IMR-90 (cell line): Measurements from ENCODE around the gene PPM1K. TPM values are rescaled to one million over a fixed set of nuclear protein-coding genes. Genes with fewer than 3 reads are reported as not detected.

Experiments
- ATAC-seq: fragments of 200-7000 bp; cut with Tn5 transposase; 2 replicates; pipeline ENCODE4 v1.9.1; 2020; ENCODE audit warnings: low read depth, mild to moderate bottlenecking, moderate library complexity
- BruUV-seq: library from RNA; stranded (reverse); fragments of 400-500 nt; replicated peaks from 2 replicates; lab custom pipeline; 2021; lab: Mats Ljungman, UMichigan
- CTCF ChIA-PET: fragments of 300-600 bp; formaldehyde crosslinking; extraction: SDS; loops from one replicate; lab custom pipeline; 2021; ENCODE audit warnings: antibody characterized with exemption; lab: Yijun Ruan, JAX
- POLR2A ChIA-PET: fragments of 300-600 bp; sonication (Branson Sonifier 250); formaldehyde crosslinking; loops from one replicate; lab custom pipeline; 2022; ENCODE audit warnings: antibody characterized with exemption; ENCODE audit not compliant: unreplicated experiment; lab: Charles Lee
- DNase-seq: peaks from one replicate; pipeline ENCODE4 v3.0.0; 2013
- H2AFZ ChIP-seq: replicated peaks from 2 replicates; pipeline ENCODE3; 2013; ENCODE audit warnings: low read length, mild to moderate bottlenecking; ENCODE audit not compliant: poor library complexity
- H2AK5ac ChIP-seq: 2 replicates; pipeline ENCODE4 v1.6.1; 2013; ENCODE audit warnings: low read depth, low read length, inconsistent platforms
- H2AK9ac ChIP-seq: replicated peaks from 2 replicates; pipeline ENCODE3; 2013; ENCODE audit warnings: mild to moderate bottlenecking, low read depth, low read length, moderate library complexity; ENCODE audit not compliant: poor library complexity
- H2BK120ac ChIP-seq: 2 replicates; pipeline ENCODE4 v1.6.1; 2013; ENCODE audit warnings: low read depth, low read length, inconsistent platforms
- H2BK15ac ChIP-seq: 3 replicates; pipeline ENCODE4 v1.6.1; 2013; ENCODE audit warnings: low read depth, low read length, inconsistent platforms
- H2BK20ac ChIP-seq: 2 replicates; pipeline ENCODE4 v1.6.1; 2013; ENCODE audit warnings: low read depth, mild to moderate bottlenecking, inconsistent platforms, low read length, moderate library complexity
- H2BK5ac ChIP-seq: 2 replicates; pipeline ENCODE4 v1.6.1; 2013; ENCODE audit warnings: mild to moderate bottlenecking, low read depth, low read length, inconsistent platforms; ENCODE audit not compliant: poor library complexity, severe bottlenecking
- H3K14ac ChIP-seq: replicated peaks from 2 replicates; pipeline ENCODE4 v1.6.1; 2013; ENCODE audit warnings: low read depth, low read length, inconsistent platforms
- H3K18ac ChIP-seq: 2 replicates; pipeline ENCODE4 v1.6.1; 2013; ENCODE audit warnings: low read depth, low read length, control low read depth
- H3K23ac ChIP-seq: 2 replicates; pipeline ENCODE4 v1.6.1; 2013; ENCODE audit warnings: low read depth, low read length, inconsistent platforms
- H3K27ac ChIP-seq: 2 replicates; pipeline ENCODE4 v1.5.1; 2013; ENCODE audit warnings: mild to moderate bottlenecking, control low read depth, low read length; ENCODE audit not compliant: insufficient read depth
- H3K27me3 ChIP-seq: 2 replicates; pipeline ENCODE4 v1.6.1; 2013; ENCODE audit warnings: low read length; ENCODE audit not compliant: control insufficient read depth, insufficient read depth
- H3K36me3 ChIP-seq: 2 replicates; pipeline ENCODE4 v1.6.1; 2013; ENCODE audit warnings: low read length, mixed read lengths; ENCODE audit not compliant: control insufficient read depth, insufficient read depth
- H3K4ac ChIP-seq: 2 replicates; pipeline ENCODE4 v1.6.1; 2013; ENCODE audit warnings: low read depth, low read length, inconsistent platforms
- H3K4me1 ChIP-seq: 2 replicates; pipeline ENCODE4 v1.6.1; 2013; ENCODE audit warnings: low read length, mixed read lengths; ENCODE audit not compliant: control insufficient read depth, insufficient read depth
- H3K4me2 ChIP-seq: 2 replicates; pipeline ENCODE4 v1.6.1; 2013; ENCODE audit warnings: low read depth, mild to moderate bottlenecking, control low read depth, low read length, moderate library complexity
- H3K4me3 ChIP-seq: 2 replicates; pipeline ENCODE4 v1.5.1; 2013; ENCODE audit warnings: low read depth, mild to moderate bottlenecking, control low read depth, low read length, moderate library complexity; ENCODE audit not compliant: insufficient read depth
- H3K56ac ChIP-seq: 2 replicates; pipeline ENCODE4 v1.6.1; 2013; ENCODE audit warnings: low read length, inconsistent platforms; ENCODE audit not compliant: insufficient read depth; ENCODE audit errors: extremely low read depth
- H3K79me1 ChIP-seq, 2 experiments: 2 replicates each; pipeline ENCODE4 v1.6.1; 2013; ENCODE audit warnings: low read length in 2 of 2, inconsistent platforms in 1 of 2, low read depth in 1 of 2
- H3K9ac ChIP-seq: 2 replicates; pipeline ENCODE4 v1.6.1; 2013; ENCODE audit warnings: low read depth, low read length, control low read depth
- H3K9me1 ChIP-seq: 2 replicates; pipeline ENCODE4 v1.6.1; 2013; ENCODE audit warnings: low read length, inconsistent platforms; ENCODE audit not compliant: insufficient read depth
- H3K9me3 ChIP-seq: 2 replicates; pipeline ENCODE4 v1.6.1; 2013; ENCODE audit warnings: low read length; ENCODE audit not compliant: control insufficient read depth, insufficient read depth
- H4K20me1 ChIP-seq: 2 replicates; pipeline ENCODE4 v1.6.1; 2013; ENCODE audit warnings: low read length, inconsistent platforms; ENCODE audit not compliant: insufficient read depth
- H4K5ac ChIP-seq: 2 replicates; pipeline ENCODE4 v1.6.1; 2013; ENCODE audit warnings: mild to moderate bottlenecking, low read depth, low read length, control low read depth
- H4K8ac ChIP-seq, 2 experiments: 2 replicates each; pipeline ENCODE4 v1.6.1; 2013; ENCODE audit warnings: low read depth in 2 of 2, low read length in 2 of 2, control low read depth in 1 of 2, inconsistent platforms in 1 of 2
- H4K91ac ChIP-seq: 2 replicates; pipeline ENCODE4 v1.6.1; 2013; ENCODE audit warnings: low read depth, low read length, inconsistent platforms; ENCODE audit not compliant: insufficient read depth
- BHLHE40 ChIP-seq: fragments of 150-350 bp; IDR thresholded peaks from 2 replicates; pipeline ENCODE4 v1.6.1; 2016; ENCODE audit warnings: mild to moderate bottlenecking, low read depth, low read length
- CEBPB ChIP-seq: IDR thresholded peaks from 2 replicates; pipeline ENCODE4 v1.6.1; 2012; ENCODE audit warnings: low read depth, low read length, improper control_type of control experiment
- CHD1 ChIP-seq: IDR thresholded peaks from 2 replicates; pipeline ENCODE4 v1.6.1; 2012; ENCODE audit warnings: low read depth, low read length, improper control_type of control experiment
- CTCF ChIP-seq: conservative IDR thresholded peaks from 2 replicates; pipeline ENCODE4 v1.5.1; 2012; ENCODE audit warnings: mild to moderate bottlenecking, low read depth, low read length, improper control_type of control experiment
- ELK1 ChIP-seq: fragments of 150-350 bp; IDR thresholded peaks from 2 replicates; pipeline ENCODE4 v1.6.1; 2016; ENCODE audit warnings: low read depth, mild to moderate bottlenecking, low read length, moderate library complexity, borderline replicate concordance
- FOS ChIP-seq: fragments of 150-350 bp; IDR thresholded peaks from 2 replicates; pipeline ENCODE4 v1.6.1; 2016; ENCODE audit warnings: low read depth, low read length
- MAFK ChIP-seq: IDR thresholded peaks from 2 replicates; pipeline ENCODE4 v1.6.1; 2012; ENCODE audit warnings: low read depth, low read length, improper control_type of control experiment
- MAZ ChIP-seq: IDR thresholded peaks from 2 replicates; pipeline ENCODE4 v1.6.1; 2012; ENCODE audit warnings: low read depth, mild to moderate bottlenecking, low read length, improper control_type of control experiment, moderate library complexity, borderline replicate concordance
- MXI1 ChIP-seq: IDR thresholded peaks from 2 replicates; pipeline ENCODE4 v1.6.1; 2012; ENCODE audit warnings: low read depth, mild to moderate bottlenecking, low read length, moderate library complexity, borderline replicate concordance
- NFE2L2 ChIP-seq: fragments of 150-350 bp; IDR thresholded peaks from 2 replicates; pipeline ENCODE4 v1.6.1; 2016; ENCODE audit warnings: low read depth, mild to moderate bottlenecking, low read length
- POLR2A ChIP-seq: IDR thresholded peaks from 2 replicates; pipeline ENCODE4 v1.6.1; 2012; ENCODE audit warnings: mild to moderate bottlenecking, low read depth, low read length
- RAD21 ChIP-seq: IDR thresholded peaks from 2 replicates; pipeline ENCODE4 v1.6.1; 2012; ENCODE audit warnings: low read length, improper control_type of control experiment
- RCOR1 ChIP-seq: IDR thresholded peaks from 2 replicates; pipeline ENCODE4 v1.6.1; 2012; ENCODE audit warnings: mild to moderate bottlenecking, low read length, improper control_type of control experiment; ENCODE audit not compliant: insufficient replicate concordance
- RFX5 ChIP-seq: IDR thresholded peaks from 2 replicates; pipeline ENCODE4 v1.8.0; 2012; ENCODE audit warnings: low read depth, mild to moderate bottlenecking, low read length, moderate library complexity
- SMC3 ChIP-seq: fragments of 150-350 bp; IDR thresholded peaks from 2 replicates; pipeline ENCODE4 v1.6.1; 2016; ENCODE audit warnings: low read depth, mild to moderate bottlenecking, antibody characterized with exemption, low read length, moderate library complexity
- USF2 ChIP-seq: fragments of 150-350 bp; IDR thresholded peaks from 2 replicates; pipeline ENCODE4 v1.6.1; 2017; ENCODE audit warnings: mild to moderate bottlenecking, antibody characterized with exemption, low read length, low read depth
- WGBS, 2 experiments: methylation state at CpG; one replicate each; pipeline versions ENCODE4 v1.1.5 to v1.1.7; 2013; ENCODE audit warnings: missing lambda C conversion rate in 2 of 2; ENCODE audit not compliant: insufficient read length in 1 of 2; ENCODE audit errors: extremely low coverage in 2 of 2; 5-methylcytosine and 5-hydroxymethylcytosine counted together
- dilution Hi-C: fragments of 300-500 bp; cut with HindIII; formaldehyde crosslinking; loops from one replicate; pipeline ENCODE4 v1.14.3; 2018; ENCODE audit warnings: low sequenced_read_pairs; ENCODE audit not compliant: unreplicated experiment
- in situ Hi-C: fragments of 300-500 bp; cut with MboI; formaldehyde crosslinking; loops from 3 replicates; pipeline ENCODE4 v1.14.3; 2019; ENCODE audit warnings: low sequenced_read_pairs, inconsistent platforms, mixed read lengths
- intact Hi-C: fragments of 100-400 bp; cut with micrococcal nuclease; formaldehyde crosslinking; loops from 2 replicates; pipeline ENCODE4 v1.10.0; 2022
- polyA plus RNA-seq, 3 experiments: library from polyadenylated mRNA; depleted of rRNA; stranded (reverse); fragments of >200 nt; gene quantifications; 2 replicates each; pipeline ENCODE4 v1.2.3, GENCODE V29; 2012; ENCODE audit warnings: low replicate concordance in 1 of 3
- total RNA-seq: library from RNA; depleted of rRNA; stranded (reverse); fragments of >200 nt; gene quantifications from 2 replicates; pipeline ENCODE4 v1.2.3, GENCODE V29; 2012

PPM1K gene
- total and polyA plus RNA-seq, 2 of the 4 experiments (the other 2 are of a cell fraction) = 6.1 to 11.5 TPM

GRCh38 chr4:88285235-88285653 is 883 bp upstream of the PPM1K start:
- Histone ChIP-seq H3K14ac (no peak overlapping the region), H3K9me3 (no peaks in the 10 kb centered on the region), H4K91ac (no peak overlapping the region), H3K23ac (no peak overlapping the region), H2BK20ac (no peak overlapping the region), H3K79me1 (peaks cover 4 to 14% of the 10 kb centered on the region in 2 experiments; a peak in 3 of 4 replicates), H3K56ac (0 out of 2 replicates have a peak overlapping the region, but pooled peaks have one; percentile 53), H3K36me3 (no peaks in the 10 kb centered on the region), H2AK9ac (no peak overlapping the region), H2BK15ac (no peak overlapping the region), H3K27me3 (peaks cover 4% of the 10 kb centered on the region; the same call in 1 of the 2 replicates), H2AFZ (peak overlapping the region; percentile 92), H4K5ac (no peak overlapping the region), H4K20me1 (peaks cover 3% of the 10 kb centered on the region), H4K8ac (peak overlapping the region; percentile 6 to 85; a peak in 1 of 4 replicates), H2BK5ac (no peak overlapping the region), H3K4ac (no peak overlapping the region), H3K4me3 (peak overlapping the region; percentile 74; the same call in 1 of the 2 replicates), H3K4me1 (peaks cover 3% of the 10 kb centered on the region; the same call in 1 of the 2 replicates), H2BK120ac (no peak overlapping the region), H3K9me1 (no peaks in the 10 kb centered on the region), H2AK5ac (no peak overlapping the region), H3K4me2 (peak overlapping the region; percentile 82), H3K27ac (no peak overlapping the region), H3K9ac (peak overlapping the region; percentile 65; the same call in 1 of the 2 replicates), H3K18ac (no peak overlapping the region)
- ChIA-PET POLR2A (no interaction called here), CTCF (interaction anchor here (1.0 to 1.5 kb wide), 2 partner anchors 32 to 66 kb away, joined by 3 to 5 read pairs; no protein-coding TSS in a partner anchor)
- 27% methylated on average over 4 of the region's 4 CpGs; no CpG with 5 or more reads in 1 of the 2 experiments for WGBS, 2 experiments
- intact Hi-C loops = loop anchor here (2.0 to 10.0 kb wide), 2 partner anchors 66 to 230 kb away; no protein-coding TSS in a partner anchor
- in situ Hi-C loops = loop anchor here (10.0 kb wide), 1 partner anchor 230 kb away; no protein-coding TSS in a partner anchor
- dilution Hi-C loops = no loop called here
- TF ChIP-seq NFE2L2 (no peak), FOS (no peak), CHD1 (no peak), CEBPB (no peak), USF2 (no peak), CTCF (no peak), RCOR1 (no peak), POLR2A (no peak), MAZ (no peak), MAFK (no peak), BHLHE40 (no peak), SMC3 (no peak), RFX5 (no peak), RAD21 (no peak), ELK1 (no peak), MXI1 (no peak)
- no TSS peak for BruUV-seq
- ATAC-seq (no peak), DNase-seq (no peak)
